OCI-LY3 (cell line): ENCODE measurements around the gene ATP6V1G2.

Source experiments
- EZH2phosphoT487 ChIP-seq: fragments of 200-600 bp; shearing (Covaris generic); IDR thresholded peaks from 2 replicates; pipeline ENCODE4 v1.6.1; 2018; ENCODE audit warnings: antibody characterized with exemption, mixed run types, low read depth
- TF ChIP-seq, protein P1 (sequence below): fragments of 200-600, 300-600 bp; sonication (generic); IDR thresholded peaks from 2 replicates; pipeline ENCODE4 v1.5.1; 2014; ENCODE audit warnings: antibody characterized with exemption, low read length, low read depth

DNA sequence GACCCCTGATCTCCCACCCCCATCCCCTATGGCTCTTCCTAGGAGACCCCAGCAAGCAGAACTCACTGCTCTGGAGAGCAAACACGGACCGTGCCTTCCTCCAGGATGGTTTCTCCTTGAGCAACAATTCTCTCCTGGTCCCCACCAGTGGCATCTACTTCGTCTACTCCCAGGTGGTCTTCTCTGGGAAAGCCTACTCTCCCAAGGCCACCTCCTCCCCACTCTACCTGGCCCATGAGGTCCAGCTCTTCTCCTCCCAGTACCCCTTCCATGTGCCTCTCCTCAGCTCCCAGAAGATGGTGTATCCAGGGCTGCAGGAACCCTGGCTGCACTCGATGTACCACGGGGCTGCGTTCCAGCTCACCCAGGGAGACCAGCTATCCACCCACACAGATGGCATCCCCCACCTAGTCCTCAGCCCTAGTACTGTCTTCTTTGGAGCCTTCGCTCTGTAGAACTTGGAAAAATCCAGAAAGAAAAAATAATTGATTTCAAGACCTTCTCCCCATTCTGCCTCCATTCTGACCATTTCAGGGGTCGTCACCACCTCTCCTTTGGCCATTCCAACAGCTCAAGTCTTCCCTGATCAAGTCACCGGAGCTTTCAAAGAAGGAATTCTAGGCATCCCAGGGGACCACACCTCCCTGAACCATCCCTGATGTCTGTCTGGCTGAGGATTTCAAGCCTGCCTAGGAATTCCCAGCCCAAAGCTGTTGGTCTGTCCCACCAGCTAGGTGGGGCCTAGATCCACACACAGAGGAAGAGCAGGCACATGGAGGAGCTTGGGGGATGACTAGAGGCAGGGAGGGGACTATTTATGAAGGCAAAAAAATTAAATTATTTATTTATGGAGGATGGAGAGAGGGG lies 27.1 kb upstream of the ATP6V1G2 start:
- TF ChIP-seq, protein P1, sequence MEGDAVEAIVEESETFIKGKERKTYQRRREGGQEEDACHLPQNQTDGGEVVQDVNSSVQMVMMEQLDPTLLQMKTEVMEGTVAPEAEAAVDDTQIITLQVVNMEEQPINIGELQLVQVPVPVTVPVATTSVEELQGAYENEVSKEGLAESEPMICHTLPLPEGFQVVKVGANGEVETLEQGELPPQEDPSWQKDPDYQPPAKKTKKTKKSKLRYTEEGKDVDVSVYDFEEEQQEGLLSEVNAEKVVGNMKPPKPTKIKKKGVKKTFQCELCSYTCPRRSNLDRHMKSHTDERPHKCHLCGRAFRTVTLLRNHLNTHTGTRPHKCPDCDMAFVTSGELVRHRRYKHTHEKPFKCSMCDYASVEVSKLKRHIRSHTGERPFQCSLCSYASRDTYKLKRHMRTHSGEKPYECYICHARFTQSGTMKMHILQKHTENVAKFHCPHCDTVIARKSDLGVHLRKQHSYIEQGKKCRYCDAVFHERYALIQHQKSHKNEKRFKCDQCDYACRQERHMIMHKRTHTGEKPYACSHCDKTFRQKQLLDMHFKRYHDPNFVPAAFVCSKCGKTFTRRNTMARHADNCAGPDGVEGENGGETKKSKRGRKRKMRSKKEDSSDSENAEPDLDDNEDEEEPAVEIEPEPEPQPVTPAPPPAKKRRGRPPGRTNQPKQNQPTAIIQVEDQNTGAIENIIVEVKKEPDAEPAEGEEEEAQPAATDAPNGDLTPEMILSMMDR: no peak
- TF ChIP-seq EZH2phosphoT487: no peak
